AG04450 (cell line): ENCODE results near the gene NHLRC2. TPM values are rescaled to one million over a fixed set of nuclear protein-coding genes. Genes with fewer than 3 reads are reported as not detected.

Experiments used
- CTCF ChIA-PET: fragments of 300-600, 350-600 bp; formaldehyde crosslinking; extraction: SDS; loops from one replicate; lab custom pipeline; 2022; ENCODE audit warnings: antibody characterized with exemption, inconsistent platforms; lab: Charles Lee
- POLR2A ChIA-PET: fragments of 350-600 bp; formaldehyde crosslinking; extraction: SDS; loops from one replicate; lab custom pipeline; 2021; ENCODE audit warnings: antibody characterized with exemption, inconsistent platforms; lab: Yijun Ruan, JAX
- DNase-seq: peaks from one replicate; pipeline ENCODE4 v3.0.0-alpha.2; 2011; ENCODE audit warnings: low read depth, low spot score
- H3K27ac ChIP-seq: one replicate; pipeline ENCODE4 v1.5.1; 2012; ENCODE audit warnings: low read depth, low read length, control low read depth
- H3K27me3 ChIP-seq: one replicate; pipeline ENCODE4 v1.6.0; 2012; ENCODE audit warnings: low read length; ENCODE audit not compliant: control insufficient read depth, insufficient read depth
- H3K4me3 ChIP-seq: 2 replicates; pipeline ENCODE4 v1.5.1; 2011; ENCODE audit warnings: mild to moderate bottlenecking, low read depth, low read length, control low read depth
- H3K9me3 ChIP-seq: 2 replicates; pipeline ENCODE4 v1.5.1; 2012; ENCODE audit warnings: low read length; ENCODE audit not compliant: control insufficient read depth, insufficient read depth
- CTCF ChIP-seq: IDR thresholded peaks from 2 replicates; pipeline ENCODE4 v1.5.1; 2011; ENCODE audit warnings: low read depth, low read length, control low read depth, inconsistent platforms
- polyA plus RNA-seq: library from polyadenylated mRNA; depleted of rRNA; stranded (reverse); fragments of >200 nt; gene quantifications from 2 replicates; pipeline ENCODE4 v1.2.3, GENCODE V29; 2011

The NHLRC2 gene
- polyA plus RNA-seq, 1 experiment = 7.6 TPM

GRCh38 chr10:113872139-113873030 is 17.9 kb downstream of the NHLRC2 start:
- Histone ChIP-seq H3K27me3 (no peaks in the 10 kb centered on the region), H3K27ac (no peak overlapping the region), H3K4me3 (no peak overlapping the region), H3K9me3 (no peaks in the 10 kb centered on the region)
- CTCF ChIA-PET = interaction anchor here (0.8 kb wide), 1 partner anchor 11 kb away, joined by 3 read pairs; no protein-coding TSS in a partner anchor
- TF ChIP-seq CTCF = no peak
- DNase-seq = no peak
- POLR2A ChIA-PET = interaction anchor here (0.7 kb wide), 1 partner anchor 785 kb away, joined by 7 read pairs; no protein-coding TSS in a partner anchor

- DNase-seq = no peak
- no peaks in the 10 kb centered on the region for H3K27me3 ChIP-seq
- ChIA-PET CTCF (interaction anchor here (0.8 kb wide), 1 partner anchor 228 kb away, joined by 3 read pairs; no protein-coding TSS in a partner anchor), POLR2A (no interaction called here)
- TF ChIP-seq CTCF = no peak
- H3K9me3 ChIP-seq = no peaks in the 10 kb centered on the region
- no peak overlapping the region for H3K4me3 ChIP-seq
- no peak overlapping the region for H3K27ac ChIP-seq
Measured at GRCh38 chr10:113875212-113875611, 20.8 kb downstream of the NHLRC2 start.

GRCh38 chr10:113876461-113876860 is 22.0 kb downstream of the NHLRC2 start:
- Histone ChIP-seq H3K27me3 (no peaks in the 10 kb centered on the region), H3K9me3 (no peaks in the 10 kb centered on the region), H3K27ac (no peak overlapping the region), H3K4me3 (no peak overlapping the region)
- POLR2A ChIA-PET = no interaction called here
- TF ChIP-seq CTCF = no peak
- CTCF ChIA-PET = no interaction called here
- DNase-seq = no peak

GRCh38 chr10:113879691-113880090 is 25.2 kb downstream of the NHLRC2 start:
- CTCF ChIA-PET = no interaction called here
- no peaks in the 10 kb centered on the region for H3K27me3 ChIP-seq
- no peak for TF ChIP-seq CTCF
- DNase-seq = no peak
- H3K27ac ChIP-seq = no peak overlapping the region
- H3K9me3 ChIP-seq = no peaks in the 10 kb centered on the region
- no peak overlapping the region for H3K4me3 ChIP-seq
- POLR2A ChIA-PET = no interaction called here

GRCh38 chr10:113880236-113880635 is 25.8 kb downstream of the NHLRC2 start:
- DNase-seq = no peak
- Histone ChIP-seq H3K27me3 (no peaks in the 10 kb centered on the region), H3K27ac (no peak overlapping the region), H3K4me3 (no peak overlapping the region), H3K9me3 (no peaks in the 10 kb centered on the region)
- no peak for TF ChIP-seq CTCF
- POLR2A ChIA-PET = no interaction called here
- CTCF ChIA-PET = no interaction called here
